H1 (cell line): ENCODE results near the gene PFDN5. TPM values are rescaled to one million over a fixed set of nuclear protein-coding genes. Genes with fewer than 3 reads are reported as not detected.

Experiments
- CTCF ChIA-PET: fragments of 300-600 bp; sonication (Branson Sonifier 250); formaldehyde crosslinking; loops from one replicate; lab custom pipeline; 2021; ENCODE audit not compliant: partially characterized antibody; lab: Charles Lee
- POLR2A ChIA-PET: fragments of 300-600 bp; sonication (Branson Sonifier 250); formaldehyde crosslinking; loops from one replicate; lab custom pipeline; 2021; ENCODE audit warnings: inconsistent platforms; ENCODE audit not compliant: partially characterized antibody; lab: Charles Lee
- DNase-seq, 2 experiments: peaks; one replicate each; pipeline versions ENCODE4 v3.0.0 to v3.0.0-alpha.2; 2010 to 2022; ENCODE audit warnings: low spot score in 2 of 2, low read depth in 1 of 2, mixed read lengths in 1 of 2
- FAIRE-seq: peaks from 2 replicates; lab custom pipeline; 2011; peaks lifted over from hg19 to GRCh38; lab: Jason Lieb, UNC
- H2AFZ ChIP-seq: 2 replicates; pipeline ENCODE4 v1.8.1; 2012; ENCODE audit warnings: low read length, inconsistent platforms
- H2AK5ac ChIP-seq: 2 replicates; pipeline ENCODE4 v1.6.1; 2013; ENCODE audit warnings: low read depth, low read length
- H2BK120ac ChIP-seq: replicated peaks from 2 replicates; pipeline ENCODE3; 2013; ENCODE audit warnings: low read depth, low read length, inconsistent platforms
- H2BK12ac ChIP-seq: 2 replicates; pipeline ENCODE4 v1.6.1; 2013; ENCODE audit warnings: low read depth, low read length
- H2BK15ac ChIP-seq: 2 replicates; pipeline ENCODE4 v1.6.1; 2013; ENCODE audit warnings: low read length
- H2BK20ac ChIP-seq: 2 replicates; pipeline ENCODE4 v1.6.1; 2013; ENCODE audit warnings: low read length
- H2BK5ac ChIP-seq: 2 replicates; pipeline ENCODE4 v1.6.1; 2013; ENCODE audit warnings: low read depth, low read length
- H3K14ac ChIP-seq: 2 replicates; pipeline ENCODE4 v1.6.1; 2013; ENCODE audit warnings: inconsistent platforms; ENCODE audit not compliant: insufficient read length
- H3K18ac ChIP-seq: 2 replicates; pipeline ENCODE4 v1.6.1; 2013; ENCODE audit warnings: low read length; ENCODE audit errors: extremely low read depth
- H3K23ac ChIP-seq: 2 replicates; pipeline ENCODE4 v1.6.1; 2013; ENCODE audit warnings: inconsistent platforms; ENCODE audit not compliant: insufficient read length
- H3K23me2 ChIP-seq: 2 replicates; pipeline ENCODE4 v1.6.1; 2013; ENCODE audit warnings: low read depth, low read length
- H3K27ac ChIP-seq: 2 replicates; pipeline ENCODE4 v1.6.1; 2011; ENCODE audit warnings: low read depth, low read length, inconsistent platforms
- H3K27me3 ChIP-seq, 4 experiments: replicated peaks in 1 of 4; 1 replicate in 1 of 4; 2 replicates in 3 of 4; pipeline versions ENCODE4 v1.6.1 to v1.8.1; 2011 to 2013; ENCODE audit warnings: low read length in 3 of 4, mild to moderate bottlenecking in 3 of 4, inconsistent platforms in 2 of 4, mixed read lengths in 2 of 4, moderate library complexity in 1 of 4; ENCODE audit not compliant: control insufficient read depth in 3 of 4, insufficient read depth in 3 of 4; ENCODE audit errors: extremely low read depth in 1 of 4
- H3K36me3 ChIP-seq, 4 experiments: 2 replicates each; pipeline versions ENCODE4 v1.6.1 to v1.8.1; 2011 to 2013; ENCODE audit warnings: mild to moderate bottlenecking in 4 of 4, low read length in 3 of 4, moderate library complexity in 2 of 4, control low read depth in 1 of 4, inconsistent platforms in 1 of 4; ENCODE audit not compliant: insufficient read depth in 4 of 4, control insufficient read depth in 2 of 4
- H3K4ac ChIP-seq: replicated peaks from 2 replicates; pipeline ENCODE3; 2013; ENCODE audit warnings: low read length, low read depth, mixed read lengths, inconsistent platforms; ENCODE audit not compliant: insufficient read length
- H3K4me1 ChIP-seq, 4 experiments: replicated peaks in 1 of 4; 1 replicate in 1 of 4; 2 replicates in 3 of 4; pipeline versions ENCODE4 v1.6.1 to v1.8.1; 2011 to 2013; ENCODE audit warnings: low read length in 3 of 4, inconsistent platforms in 2 of 4, mixed read lengths in 1 of 4; ENCODE audit not compliant: insufficient read depth in 4 of 4, control insufficient read depth in 3 of 4
- H3K4me2 ChIP-seq, 2 experiments: 2 replicates each; pipeline versions ENCODE4 v1.6.1 to v1.8.1; 2011 to 2013; ENCODE audit warnings: low read depth in 2 of 2, low read length in 2 of 2, control low read depth in 1 of 2, inconsistent platforms in 1 of 2, mild to moderate bottlenecking in 1 of 2; ENCODE audit not compliant: insufficient read depth in 1 of 2
- H3K4me3 ChIP-seq, 4 experiments: fragments of 200-600, 300-600 bp in 1 of 4; sonication (generic), shearing (Covaris generic), sonication (Bioruptor Twin) in 1 of 4; 2 replicates each; pipeline versions ENCODE4 v1.5.1 to v1.8.1; 2011 to 2016; ENCODE audit warnings: low read length in 4 of 4, low read depth in 3 of 4, control low read depth in 2 of 4, inconsistent platforms in 2 of 4, mild to moderate bottlenecking in 2 of 4, mixed read lengths in 1 of 4, moderate library complexity in 1 of 4; ENCODE audit not compliant: insufficient read depth in 2 of 4; ENCODE audit errors: extremely low read depth in 1 of 4
- H3K56ac ChIP-seq: replicated peaks from 2 replicates; pipeline ENCODE3; 2013; ENCODE audit warnings: low read depth, mild to moderate bottlenecking, mixed read lengths, low read length, inconsistent platforms; ENCODE audit not compliant: insufficient read length
- H3K79me1 ChIP-seq: 2 replicates; pipeline ENCODE4 v1.6.1; 2013; ENCODE audit warnings: low read depth, low read length, control low read depth
- H3K79me2 ChIP-seq, 2 experiments: 2 replicates each; pipeline versions ENCODE4 v1.6.1 to v1.8.1; 2012 to 2013; ENCODE audit warnings: low read length in 2 of 2, mild to moderate bottlenecking in 2 of 2, inconsistent platforms in 1 of 2; ENCODE audit not compliant: insufficient read depth in 2 of 2, control insufficient read depth in 1 of 2
- H3K9ac ChIP-seq, 4 experiments: replicated peaks in 1 of 4; 1 replicate in 1 of 4; 2 replicates in 3 of 4; pipeline versions ENCODE4 v1.6.1 to v1.8.1; 2011 to 2013; ENCODE audit warnings: low read depth in 3 of 4, low read length in 3 of 4, control low read depth in 2 of 4, mild to moderate bottlenecking in 2 of 4, moderate library complexity in 2 of 4, inconsistent platforms in 1 of 4; ENCODE audit errors: extremely low read depth in 1 of 4
- H3K9me3 ChIP-seq, 2 experiments: 2 replicates each; pipeline versions ENCODE4 v1.6.1 to v1.8.1; 2012 to 2013; ENCODE audit warnings: mild to moderate bottlenecking in 2 of 2, moderate library complexity in 2 of 2, control low read depth in 1 of 2, inconsistent platforms in 1 of 2, low read depth in 1 of 2, low read length in 1 of 2, mixed read lengths in 1 of 2; ENCODE audit not compliant: insufficient read depth in 2 of 2
- H4K20me1 ChIP-seq, 2 experiments: replicated peaks in 1 of 2; 2 replicates each; pipeline versions ENCODE3 to v1.8.1; 2011 to 2013; ENCODE audit warnings: inconsistent platforms in 2 of 2, low read length in 2 of 2, mild to moderate bottlenecking in 1 of 2; ENCODE audit not compliant: insufficient read depth in 2 of 2, control insufficient read depth in 1 of 2
- H4K5ac ChIP-seq: 2 replicates; pipeline ENCODE4 v1.6.1; 2013; ENCODE audit warnings: low read length, low read depth, mixed read lengths, inconsistent platforms; ENCODE audit not compliant: insufficient read length
- H4K8ac ChIP-seq: 2 replicates; pipeline ENCODE4 v1.8.0; 2013; ENCODE audit warnings: mild to moderate bottlenecking, moderate library complexity, low read length, inconsistent platforms; ENCODE audit not compliant: insufficient read depth; ENCODE audit errors: extremely low read depth
- H4K91ac ChIP-seq: replicated peaks from 2 replicates; pipeline ENCODE3; 2013; ENCODE audit warnings: low read length, mixed read lengths, inconsistent platforms; ENCODE audit not compliant: insufficient read length
- E2F6 ChIP-seq: IDR thresholded peaks from 2 replicates; pipeline ENCODE4 v1.6.1; 2012; ENCODE audit warnings: inconsistent platforms
- EZH2 ChIP-seq: fragments of 200-600 bp; sonication (generic); IDR thresholded peaks from 2 replicates; pipeline ENCODE4 v1.7.1; 2012; ENCODE audit warnings: low read depth, mild to moderate bottlenecking, moderate library complexity, low read length, inconsistent platforms; ENCODE audit not compliant: severe bottlenecking
- POU5F1 ChIP-seq: IDR thresholded peaks from 2 replicates; pipeline ENCODE4 v1.6.1; 2011; ENCODE audit warnings: low read depth, mild to moderate bottlenecking, low read length, moderate library complexity
- WGBS, 2 experiments: shearing (Covaris generic) in 1 of 2; methylation state at CpG; one replicate each; pipeline versions ENCODE4 v1.1.6 to v1.1.7; 2013 to 2015; ENCODE audit warnings: low lambda C conversion rate in 2 of 2, mixed read lengths in 2 of 2, inconsistent platforms in 1 of 2, low coverage in 1 of 2, missing lambda C conversion rate in 1 of 2; ENCODE audit not compliant: insufficient replicate concordance in 2 of 2, insufficient coverage in 1 of 2, insufficient read length in 1 of 2; ENCODE audit errors: extremely low coverage in 1 of 2, missing lambda C conversion rate in 1 of 2; 5-methylcytosine and 5-hydroxymethylcytosine counted together
- polyA plus RNA-seq, 7 experiments: library from polyadenylated mRNA; depleted of rRNA in 3 of 7; stranded (reverse) in 5 of 7; unstranded in 2 of 7; fragments of >200 nt in 5 of 7; fragments of 200-250 nt in 2 of 7; gene quantifications; 1 replicate in 5 of 7; 2 replicates in 1 of 7; 4 replicates in 1 of 7; pipeline versions ENCODE4 v1.2.1 to v1.2.3, GENCODE V29; 2011 to 2013; ENCODE audit warnings: missing spikeins in 2 of 7, mixed read lengths in 2 of 7
- total RNA-seq: library from RNA; stranded (reverse); fragmentation: NEBNext Ultra II Directional; extraction: Animal tissue kit (Norgen Biotek cat#: 25700); gene quantifications from 2 replicates; pipeline ENCODE4 v1.2.1, GENCODE V29; 2021

The PFDN5 gene
- total and polyA plus RNA-seq, 2 of the 8 experiments (the other 6 are each of a cell fraction or from before 2014, with no cell fraction given): 290 to 630 TPM

- no peak overlapping the region for H3K4ac ChIP-seq
- no peak overlapping the region for H2BK5ac ChIP-seq
- no peak overlapping the region for H4K8ac ChIP-seq
- FAIRE-seq: no peak
- 0 out of 2 replicates have a peak, but pooled peaks have one; percentile 10 for TF ChIP-seq E2F6
- TF ChIP-seq POU5F1: no peak
- peak; percentile 4 for TF ChIP-seq EZH2
- TF ChIP-seq, all 59 proteins: peak for 2
- Histone ChIP-seq H3K56ac (no peak overlapping the region), H3K36me3 (peaks cover 0 to 3% (median 0%) of the 10 kb centered on the region in 4 experiments; a peak in 1 of 8 replicates), H3K79me2 (no peaks in the 10 kb centered on the region), H2BK120ac (no peak overlapping the region), H4K91ac (no peak overlapping the region), H3K9ac (no peak overlapping the region), H3K18ac (peak overlapping the region; percentile 4; the same call in 1 of the 2 replicates), H3K27ac (no peak overlapping the region), H3K9me3 (no peaks in the 10 kb centered on the region), H2BK15ac (peak overlapping the region; percentile 5; the same call in 1 of the 2 replicates), H2AK5ac (no peak overlapping the region), H4K5ac (no peak overlapping the region), H3K79me1 (no peaks in the 10 kb centered on the region), H3K23me2 (peaks cover 6% of the 10 kb centered on the region; the same call in 1 of the 2 replicates), H3K4me2 (peak overlapping the region; percentile 45 to 78), H2AFZ (peak overlapping the region; percentile 44; the same call in 1 of the 2 replicates), H4K20me1 (peaks cover 2% of the 10 kb centered on the region in 2 experiments), H3K14ac (no peak overlapping the region), H3K4me1 (peaks cover 0 to 20% (median 12%) of the 10 kb centered on the region in 4 experiments; a peak in 6 of 7 replicates), H3K23ac (no peak overlapping the region), H3K4me3 (peak overlapping the region; percentile 1 to 80 (median 48); a peak in 7 of 8 replicates), H2BK20ac (no peak overlapping the region), H2BK12ac (peak overlapping the region; percentile 44; the same call in 1 of the 2 replicates), H3K27me3 (peaks cover 13 to 59% (median 46%) of the 10 kb centered on the region in 4 experiments)
- 14% methylated on average over 28 of the region's 28 CpGs; no CpG with 5 or more reads in 1 of the 2 experiments for WGBS, 2 experiments
- CTCF ChIA-PET: interaction anchor here (0.7 to 21.2 kb wide), 23 partner anchors 9 to 274 kb away, joined by 3 to 381 read pairs (median 6); partner anchors contain the start of genes NPFF, PFDN5, SP7 and TNS2
- POLR2A ChIA-PET: interaction anchor here (0.9 to 8.0 kb wide), 12 partner anchors 11 to 176 kb away, joined by 3 to 51 read pairs (median 4); partner anchors contain the start of genes ESPL1, MAP3K12, MYG1 and PRR13
- DNase-seq: peak in 1 of 2 experiments; percentile 60
These were observed 28.9 kb downstream of the PFDN5 start for GRCh38 chr12:53324113-53324778.
